ENCODE data around the gene ANK3.

DNA sequence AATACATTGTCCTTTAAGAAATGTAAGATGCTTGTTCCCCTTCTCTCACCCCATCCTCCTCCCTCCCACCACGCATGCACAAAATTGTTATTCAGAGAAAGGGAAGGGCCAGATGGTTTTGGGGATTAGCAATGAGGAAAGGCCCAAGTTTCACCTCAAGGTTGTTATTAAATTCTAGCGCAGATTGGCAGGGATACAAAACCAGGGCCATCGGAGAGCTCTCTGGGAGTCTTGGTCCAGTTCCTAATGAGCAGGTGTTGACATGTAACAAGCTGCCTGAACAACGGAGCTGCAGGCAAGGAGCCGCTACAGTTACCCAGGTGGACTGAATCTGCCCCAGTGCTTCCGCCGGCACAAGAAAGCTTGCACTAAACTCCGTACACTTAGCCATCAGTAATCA, 9.7 kb upstream of the ANK3 start:
- TF ChIP-seq, protein P1, sequence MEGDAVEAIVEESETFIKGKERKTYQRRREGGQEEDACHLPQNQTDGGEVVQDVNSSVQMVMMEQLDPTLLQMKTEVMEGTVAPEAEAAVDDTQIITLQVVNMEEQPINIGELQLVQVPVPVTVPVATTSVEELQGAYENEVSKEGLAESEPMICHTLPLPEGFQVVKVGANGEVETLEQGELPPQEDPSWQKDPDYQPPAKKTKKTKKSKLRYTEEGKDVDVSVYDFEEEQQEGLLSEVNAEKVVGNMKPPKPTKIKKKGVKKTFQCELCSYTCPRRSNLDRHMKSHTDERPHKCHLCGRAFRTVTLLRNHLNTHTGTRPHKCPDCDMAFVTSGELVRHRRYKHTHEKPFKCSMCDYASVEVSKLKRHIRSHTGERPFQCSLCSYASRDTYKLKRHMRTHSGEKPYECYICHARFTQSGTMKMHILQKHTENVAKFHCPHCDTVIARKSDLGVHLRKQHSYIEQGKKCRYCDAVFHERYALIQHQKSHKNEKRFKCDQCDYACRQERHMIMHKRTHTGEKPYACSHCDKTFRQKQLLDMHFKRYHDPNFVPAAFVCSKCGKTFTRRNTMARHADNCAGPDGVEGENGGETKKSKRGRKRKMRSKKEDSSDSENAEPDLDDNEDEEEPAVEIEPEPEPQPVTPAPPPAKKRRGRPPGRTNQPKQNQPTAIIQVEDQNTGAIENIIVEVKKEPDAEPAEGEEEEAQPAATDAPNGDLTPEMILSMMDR (IDR thresholded peaks at IDR 0.05) = no peak
- TF ChIP-seq POLR2AphosphoS5 (IDR thresholded peaks at IDR 0.05) (no peak), POLR2A (IDR thresholded peaks at IDR 0.05) (no peak)

All from breast epithelium (tissue), 3 donors.